HEK293 (cell line): ENCODE results near the gene TRAF1.
A peak's percentile ranks its signal among the peaks of the same experiment; 100 is the strongest.

Source experiments
- CTCF ChIA-PET: fragments of 350-600 bp; formaldehyde crosslinking; extraction: SDS; loops from one replicate; lab custom pipeline; 2021; ENCODE audit warnings: antibody characterized with exemption; lab: Yijun Ruan, JAX
- POLR2A ChIA-PET: fragments of 300-600 bp; formaldehyde crosslinking; extraction: SDS; loops from one replicate; lab custom pipeline; 2020; ENCODE audit warnings: antibody characterized with exemption, inconsistent platforms; lab: Yijun Ruan, JAX
- H3K27ac ChIP-seq: fragments of 200-500 bp; sonication (Bioruptor generic); 2 replicates; pipeline ENCODE4 v1.5.1; 2014; ENCODE audit warnings: low read depth, low read length, control low read depth, inconsistent platforms; ENCODE audit errors: extremely low read depth
- H3K36me3 ChIP-seq, 2 experiments: fragments of 200-500 bp in 1 of 2; sonication (Bioruptor generic) in 1 of 2; 1 replicate in 1 of 2; 2 replicates in 1 of 2; pipeline ENCODE4 v1.5.1; 2014 to 2017; ENCODE audit warnings: inconsistent platforms in 2 of 2, low read length in 2 of 2; ENCODE audit not compliant: control insufficient read depth in 2 of 2, insufficient read depth in 1 of 2
- H3K4me1 ChIP-seq: fragments of 200-500 bp; sonication (Bioruptor generic); 2 replicates; pipeline ENCODE4 v1.5.1; 2014; ENCODE audit warnings: mild to moderate bottlenecking, low read length, inconsistent platforms; ENCODE audit not compliant: control insufficient read depth, insufficient read depth
- H3K4me3 ChIP-seq: 2 replicates; pipeline ENCODE4 v1.5.1; 2011; ENCODE audit warnings: low read depth, mild to moderate bottlenecking, control low read depth, low read length, moderate library complexity
- H3K9me3 ChIP-seq: fragments of 200-500 bp; sonication (Bioruptor generic); 2 replicates; pipeline ENCODE4 v1.5.1; 2014; ENCODE audit warnings: low read depth, low read length, inconsistent platforms; ENCODE audit not compliant: control insufficient read depth, insufficient read depth
- KLF10 ChIP-seq: fragments of 450-650 bp; IDR thresholded peaks from 2 replicates; pipeline ENCODE4 v1.5.1; 2018; ENCODE audit warnings: missing biosample characterization, mild to moderate bottlenecking, missing genetic modification characterization
- MYNN ChIP-seq: fragments of 450-650 bp; formaldehyde crosslinking; IDR thresholded peaks from 2 replicates; pipeline ENCODE4 v1.5.1; 2016; ENCODE audit warnings: missing biosample characterization, missing genetic modification characterization, borderline replicate concordance
- OSR2 ChIP-seq: fragments of 450-650 bp; formaldehyde crosslinking; IDR thresholded peaks from 2 replicates; pipeline ENCODE4 v1.5.1; 2016; ENCODE audit warnings: missing biosample characterization, missing genetic modification characterization
- SP7 ChIP-seq: fragments of 450-650 bp; formaldehyde crosslinking; IDR thresholded peaks from 2 replicates; pipeline ENCODE4 v1.5.1; 2016; ENCODE audit warnings: missing biosample characterization, missing genetic modification characterization
- TRIM28 ChIP-seq: IDR thresholded peaks from 2 replicates; pipeline ENCODE4 v1.6.1; 2011; ENCODE audit warnings: low read length, control low read depth, borderline replicate concordance
- ZBTB7A ChIP-seq: fragments of 450-650 bp; formaldehyde crosslinking; IDR thresholded peaks from 2 replicates; pipeline ENCODE4 v1.5.1; 2016; ENCODE audit warnings: low read depth, missing biosample characterization, missing genetic modification characterization
- ZEB2 ChIP-seq: fragments of 450-650 bp; formaldehyde crosslinking; IDR thresholded peaks from 2 replicates; pipeline ENCODE4 v1.5.1; 2016; ENCODE audit warnings: missing biosample characterization, missing genetic modification characterization
- ZFP41 ChIP-seq: fragments of 450-650 bp; formaldehyde crosslinking; IDR thresholded peaks from 2 replicates; pipeline ENCODE4 v1.5.1; 2016; ENCODE audit warnings: missing biosample characterization, missing genetic modification characterization, borderline replicate concordance
- ZNF10 ChIP-seq: fragments of 450-650 bp; formaldehyde crosslinking; IDR thresholded peaks from 2 replicates; pipeline ENCODE4 v1.5.1; 2017; ENCODE audit warnings: missing biosample characterization, missing genetic modification characterization
- ZNF16 ChIP-seq: fragments of 450-650 bp; formaldehyde crosslinking; IDR thresholded peaks from 2 replicates; pipeline ENCODE4 v1.5.1; 2016; ENCODE audit warnings: low read depth, missing biosample characterization, missing genetic modification characterization
- ZNF169 ChIP-seq: fragments of 450-650 bp; formaldehyde crosslinking; IDR thresholded peaks from 2 replicates; pipeline ENCODE4 v1.5.1; 2016; ENCODE audit warnings: missing biosample characterization, missing genetic modification characterization
- ZNF677 ChIP-seq: fragments of 450-650 bp; IDR thresholded peaks from 2 replicates; pipeline ENCODE4 v1.5.0; 2018; ENCODE audit warnings: missing biosample characterization, mild to moderate bottlenecking, missing genetic modification characterization, moderate library complexity
- ZNF76 ChIP-seq: fragments of 450-650 bp; formaldehyde crosslinking; IDR thresholded peaks from 2 replicates; pipeline ENCODE4; 2016; ENCODE audit warnings: low read depth, missing biosample characterization, missing genetic modification characterization, borderline replicate concordance
- ZNF791 ChIP-seq: fragments of 450-650 bp; formaldehyde crosslinking; IDR thresholded peaks from 2 replicates; pipeline ENCODE4 v1.5.1; 2016; ENCODE audit warnings: missing biosample characterization, missing genetic modification characterization
- TF ChIP-seq, protein P1 (sequence below): fragments of 450-650 bp; formaldehyde crosslinking; conservative IDR thresholded peaks from 2 replicates; pipeline ENCODE4 v1.5.1; 2016; ENCODE audit warnings: low read depth, missing biosample characterization, missing genetic modification characterization
- TF ChIP-seq, protein P2 (sequence below): fragments of 450-650 bp; formaldehyde crosslinking; conservative IDR thresholded peaks from 2 replicates; pipeline ENCODE4 v1.5.1; 2016; ENCODE audit warnings: low read depth, missing biosample characterization, missing genetic modification characterization
- TF ChIP-seq, protein P3 (sequence below): fragments of 450-650 bp; formaldehyde crosslinking; IDR thresholded peaks from 2 replicates; pipeline ENCODE4 v1.5.1; 2016; ENCODE audit warnings: missing biosample characterization, missing genetic modification characterization
- TF ChIP-seq, protein P4 (sequence below): fragments of 450-650 bp; formaldehyde crosslinking; IDR thresholded peaks from 2 replicates; pipeline ENCODE4 v1.5.0; 2017; ENCODE audit warnings: missing biosample characterization, missing genetic modification characterization, borderline replicate concordance
- TF ChIP-seq, protein P5 (sequence below): fragments of 450-650 bp; formaldehyde crosslinking; IDR thresholded peaks from 2 replicates; pipeline ENCODE4 v1.5.1; 2016; ENCODE audit warnings: missing biosample characterization, missing genetic modification characterization

The TRAF1 gene

DNA sequence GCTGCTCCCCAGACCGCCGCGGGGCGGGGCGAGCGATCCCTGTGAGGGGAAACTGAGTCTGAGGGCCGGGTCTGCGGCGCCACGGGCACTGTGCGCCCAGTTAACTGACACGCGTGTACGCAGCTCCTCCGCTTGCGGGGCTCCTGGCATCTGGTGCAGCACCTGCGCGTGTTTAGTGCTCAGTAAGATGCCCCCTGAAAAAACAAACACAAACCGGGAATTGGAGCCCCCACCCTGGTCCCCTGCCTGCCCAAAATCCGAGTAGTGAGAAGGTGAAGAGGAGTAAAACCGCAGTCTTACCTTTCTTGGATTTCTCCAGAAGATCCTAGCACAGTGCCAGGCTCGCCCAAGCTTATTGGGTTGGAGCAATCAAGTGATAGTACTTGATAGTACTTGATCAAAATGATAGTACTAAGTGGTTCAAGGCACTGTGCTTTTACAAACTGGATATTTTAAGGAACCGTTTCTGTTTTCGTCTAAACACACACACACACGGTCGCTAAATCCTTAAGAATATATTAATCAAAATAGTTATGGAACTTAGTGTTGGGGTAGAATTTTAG is 2.7 kb upstream of the TRAF1 start (continued):
- TF ChIP-seq, protein P1, sequence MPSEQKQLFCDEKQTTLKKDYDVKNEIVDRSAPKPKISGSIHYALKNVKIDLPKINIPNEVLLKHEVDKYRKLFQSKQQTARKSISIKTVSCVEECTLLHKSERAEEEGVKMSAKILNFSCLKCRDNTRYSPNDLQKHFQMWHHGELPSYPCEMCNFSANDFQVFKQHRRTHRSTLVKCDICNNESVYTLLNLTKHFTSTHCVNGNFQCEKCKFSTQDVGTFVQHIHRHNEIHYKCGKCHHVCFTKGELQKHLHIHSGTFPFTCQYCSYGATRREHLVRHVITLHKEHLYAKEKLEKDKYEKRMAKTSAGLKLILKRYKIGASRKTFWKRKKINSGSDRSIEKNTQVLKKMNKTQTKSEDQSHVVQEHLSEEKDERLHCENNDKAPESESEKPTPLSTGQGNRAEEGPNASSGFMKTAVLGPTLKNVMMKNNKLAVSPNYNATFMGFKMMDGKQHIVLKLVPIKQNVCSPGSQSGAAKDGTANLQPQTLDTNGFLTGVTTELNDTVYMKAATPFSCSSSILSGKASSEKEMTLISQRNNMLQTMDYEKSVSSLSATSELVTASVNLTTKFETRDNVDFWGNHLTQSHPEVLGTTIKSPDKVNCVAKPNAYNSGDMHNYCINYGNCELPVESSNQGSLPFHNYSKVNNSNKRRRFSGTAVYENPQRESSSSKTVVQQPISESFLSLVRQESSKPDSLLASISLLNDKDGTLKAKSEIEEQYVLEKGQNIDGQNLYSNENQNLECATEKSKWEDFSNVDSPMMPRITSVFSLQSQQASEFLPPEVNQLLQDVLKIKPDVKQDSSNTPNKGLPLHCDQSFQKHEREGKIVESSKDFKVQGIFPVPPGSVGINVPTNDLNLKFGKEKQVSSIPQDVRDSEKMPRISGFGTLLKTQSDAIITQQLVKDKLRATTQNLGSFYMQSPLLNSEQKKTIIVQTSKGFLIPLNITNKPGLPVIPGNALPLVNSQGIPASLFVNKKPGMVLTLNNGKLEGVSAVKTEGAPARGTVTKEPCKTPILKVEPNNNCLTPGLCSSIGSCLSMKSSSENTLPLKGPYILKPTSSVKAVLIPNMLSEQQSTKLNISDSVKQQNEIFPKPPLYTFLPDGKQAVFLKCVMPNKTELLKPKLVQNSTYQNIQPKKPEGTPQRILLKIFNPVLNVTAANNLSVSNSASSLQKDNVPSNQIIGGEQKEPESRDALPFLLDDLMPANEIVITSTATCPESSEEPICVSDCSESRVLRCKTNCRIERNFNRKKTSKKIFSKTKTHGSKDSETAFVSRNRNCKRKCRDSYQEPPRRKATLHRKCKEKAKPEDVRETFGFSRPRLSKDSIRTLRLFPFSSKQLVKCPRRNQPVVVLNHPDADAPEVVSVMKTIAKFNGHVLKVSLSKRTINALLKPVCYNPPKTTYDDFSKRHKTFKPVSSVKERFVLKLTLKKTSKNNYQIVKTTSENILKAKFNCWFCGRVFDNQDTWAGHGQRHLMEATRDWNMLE (tag by site-specific recombination): peak; percentile 56; the same call in 1 of the 2 replicates
- TF ChIP-seq ZNF791 (tag by site-specific recombination) (no peak), ZBTB7A (tag by site-specific recombination) (no peak), SP7 (no peak)
- TF ChIP-seq, protein P2, sequence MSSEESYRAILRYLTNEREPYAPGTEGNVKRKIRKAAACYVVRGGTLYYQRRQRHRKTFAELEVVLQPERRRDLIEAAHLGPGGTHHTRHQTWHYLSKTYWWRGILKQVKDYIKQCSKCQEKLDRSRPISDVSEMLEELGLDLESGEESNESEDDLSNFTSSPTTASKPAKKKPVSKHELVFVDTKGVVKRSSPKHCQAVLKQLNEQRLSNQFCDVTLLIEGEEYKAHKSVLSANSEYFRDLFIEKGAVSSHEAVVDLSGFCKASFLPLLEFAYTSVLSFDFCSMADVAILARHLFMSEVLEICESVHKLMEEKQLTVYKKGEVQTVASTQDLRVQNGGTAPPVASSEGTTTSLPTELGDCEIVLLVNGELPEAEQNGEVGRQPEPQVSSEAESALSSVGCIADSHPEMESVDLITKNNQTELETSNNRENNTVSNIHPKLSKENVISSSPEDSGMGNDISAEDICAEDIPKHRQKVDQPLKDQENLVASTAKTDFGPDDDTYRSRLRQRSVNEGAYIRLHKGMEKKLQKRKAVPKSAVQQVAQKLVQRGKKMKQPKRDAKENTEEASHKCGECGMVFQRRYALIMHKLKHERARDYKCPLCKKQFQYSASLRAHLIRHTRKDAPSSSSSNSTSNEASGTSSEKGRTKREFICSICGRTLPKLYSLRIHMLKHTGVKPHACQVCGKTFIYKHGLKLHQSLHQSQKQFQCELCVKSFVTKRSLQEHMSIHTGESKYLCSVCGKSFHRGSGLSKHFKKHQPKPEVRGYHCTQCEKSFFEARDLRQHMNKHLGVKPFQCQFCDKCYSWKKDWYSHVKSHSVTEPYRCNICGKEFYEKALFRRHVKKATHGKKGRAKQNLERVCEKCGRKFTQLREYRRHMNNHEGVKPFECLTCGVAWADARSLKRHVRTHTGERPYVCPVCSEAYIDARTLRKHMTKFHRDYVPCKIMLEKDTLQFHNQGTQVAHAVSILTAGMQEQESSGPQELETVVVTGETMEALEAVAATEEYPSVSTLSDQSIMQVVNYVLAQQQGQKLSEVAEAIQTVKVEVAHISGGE: peak; percentile 50; the same call in 1 of the 2 replicates

DNA sequence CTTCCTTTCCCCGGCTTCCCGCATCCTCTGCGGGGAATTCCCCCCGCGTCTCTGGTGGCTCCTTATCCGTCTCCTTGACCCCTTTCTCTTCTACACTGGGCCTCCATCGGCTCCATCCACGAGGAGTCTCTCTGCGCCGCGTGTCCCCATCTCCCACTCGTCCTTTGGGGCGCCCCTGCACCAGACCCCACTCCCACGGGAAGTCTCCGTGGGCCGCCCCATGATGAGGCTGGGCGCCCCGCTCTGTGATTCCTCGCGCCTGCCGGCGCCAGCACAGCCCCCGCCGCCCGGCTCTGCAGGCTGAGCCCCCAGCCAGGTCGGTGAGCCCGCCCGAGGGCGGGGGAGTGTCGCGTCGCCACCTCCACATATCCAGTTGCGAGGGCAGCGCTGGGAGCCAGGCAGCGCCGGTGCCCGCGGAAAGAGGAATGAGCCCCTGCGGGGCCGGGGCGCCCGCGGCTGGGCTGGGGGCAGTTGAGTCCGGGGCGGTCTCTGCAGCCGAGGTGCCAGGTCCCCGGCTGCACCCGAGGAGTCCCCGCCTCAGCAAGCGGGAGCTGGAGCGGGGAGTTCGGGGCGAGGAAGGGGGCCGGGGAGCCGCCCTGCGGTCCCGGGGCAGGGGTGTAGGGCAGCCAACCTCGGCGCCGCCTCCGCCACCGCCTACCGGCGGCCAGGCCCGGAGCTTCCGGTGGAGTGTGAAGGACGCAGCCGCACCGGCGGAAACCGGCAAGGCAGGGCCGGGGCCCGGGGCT is 2.1 kb upstream of the TRAF1 start:
- H3K4me3 ChIP-seq: peak overlapping the region; percentile 52
- ChIA-PET CTCF (interaction anchor here (0.8 to 1.2 kb wide), 4 partner anchors 17 to 651 kb away, joined by 3 to 7 read pairs (median 4); no protein-coding TSS in a partner anchor), POLR2A (interaction anchor here (0.9 to 1.4 kb wide), 4 partner anchors 9 to 198 kb away, joined by 3 to 8 read pairs (median 4); partner anchors contain the start of gene FBXW2)
- H3K4me1 ChIP-seq: no peaks in the 10 kb centered on the region
- H3K9me3 ChIP-seq: no peaks in the 10 kb centered on the region
- no peaks in the 10 kb centered on the region for H3K36me3 ChIP-seq
- H3K27ac ChIP-seq: peak overlapping the region; percentile 56; the same call in 1 of the 2 replicates
- TF ChIP-seq ZNF677 (tag by site-specific recombination): no peak
- TF ChIP-seq, protein P3, sequence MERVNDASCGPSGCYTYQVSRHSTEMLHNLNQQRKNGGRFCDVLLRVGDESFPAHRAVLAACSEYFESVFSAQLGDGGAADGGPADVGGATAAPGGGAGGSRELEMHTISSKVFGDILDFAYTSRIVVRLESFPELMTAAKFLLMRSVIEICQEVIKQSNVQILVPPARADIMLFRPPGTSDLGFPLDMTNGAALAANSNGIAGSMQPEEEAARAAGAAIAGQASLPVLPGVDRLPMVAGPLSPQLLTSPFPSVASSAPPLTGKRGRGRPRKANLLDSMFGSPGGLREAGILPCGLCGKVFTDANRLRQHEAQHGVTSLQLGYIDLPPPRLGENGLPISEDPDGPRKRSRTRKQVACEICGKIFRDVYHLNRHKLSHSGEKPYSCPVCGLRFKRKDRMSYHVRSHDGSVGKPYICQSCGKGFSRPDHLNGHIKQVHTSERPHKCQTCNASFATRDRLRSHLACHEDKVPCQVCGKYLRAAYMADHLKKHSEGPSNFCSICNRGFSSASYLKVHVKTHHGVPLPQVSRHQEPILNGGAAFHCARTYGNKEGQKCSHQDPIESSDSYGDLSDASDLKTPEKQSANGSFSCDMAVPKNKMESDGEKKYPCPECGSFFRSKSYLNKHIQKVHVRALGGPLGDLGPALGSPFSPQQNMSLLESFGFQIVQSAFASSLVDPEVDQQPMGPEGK: peak; percentile 44
- TF ChIP-seq ZNF169 (tag by site-specific recombination): no peak
- TF ChIP-seq OSR2: no peak
- TF ChIP-seq ZNF16 (tag by site-specific recombination): no peak
- TF ChIP-seq MYNN (tag by site-specific recombination): no peak
- TF ChIP-seq, protein P4, sequence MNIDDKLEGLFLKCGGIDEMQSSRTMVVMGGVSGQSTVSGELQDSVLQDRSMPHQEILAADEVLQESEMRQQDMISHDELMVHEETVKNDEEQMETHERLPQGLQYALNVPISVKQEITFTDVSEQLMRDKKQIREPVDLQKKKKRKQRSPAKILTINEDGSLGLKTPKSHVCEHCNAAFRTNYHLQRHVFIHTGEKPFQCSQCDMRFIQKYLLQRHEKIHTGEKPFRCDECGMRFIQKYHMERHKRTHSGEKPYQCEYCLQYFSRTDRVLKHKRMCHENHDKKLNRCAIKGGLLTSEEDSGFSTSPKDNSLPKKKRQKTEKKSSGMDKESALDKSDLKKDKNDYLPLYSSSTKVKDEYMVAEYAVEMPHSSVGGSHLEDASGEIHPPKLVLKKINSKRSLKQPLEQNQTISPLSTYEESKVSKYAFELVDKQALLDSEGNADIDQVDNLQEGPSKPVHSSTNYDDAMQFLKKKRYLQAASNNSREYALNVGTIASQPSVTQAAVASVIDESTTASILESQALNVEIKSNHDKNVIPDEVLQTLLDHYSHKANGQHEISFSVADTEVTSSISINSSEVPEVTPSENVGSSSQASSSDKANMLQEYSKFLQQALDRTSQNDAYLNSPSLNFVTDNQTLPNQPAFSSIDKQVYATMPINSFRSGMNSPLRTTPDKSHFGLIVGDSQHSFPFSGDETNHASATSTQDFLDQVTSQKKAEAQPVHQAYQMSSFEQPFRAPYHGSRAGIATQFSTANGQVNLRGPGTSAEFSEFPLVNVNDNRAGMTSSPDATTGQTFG: no peak
- TF ChIP-seq ZEB2: no peak
- no peak for TF ChIP-seq ZFP41 (tag by site-specific recombination)
- TF ChIP-seq SP7: 0 out of 2 replicates have a peak, but pooled peaks have one; percentile 14
- TF ChIP-seq ZNF10 (tag by site-specific recombination): no peak
- TF ChIP-seq ZNF791 (tag by site-specific recombination): no peak
- no peak for TF ChIP-seq TRIM28
- TF ChIP-seq, protein P5, sequence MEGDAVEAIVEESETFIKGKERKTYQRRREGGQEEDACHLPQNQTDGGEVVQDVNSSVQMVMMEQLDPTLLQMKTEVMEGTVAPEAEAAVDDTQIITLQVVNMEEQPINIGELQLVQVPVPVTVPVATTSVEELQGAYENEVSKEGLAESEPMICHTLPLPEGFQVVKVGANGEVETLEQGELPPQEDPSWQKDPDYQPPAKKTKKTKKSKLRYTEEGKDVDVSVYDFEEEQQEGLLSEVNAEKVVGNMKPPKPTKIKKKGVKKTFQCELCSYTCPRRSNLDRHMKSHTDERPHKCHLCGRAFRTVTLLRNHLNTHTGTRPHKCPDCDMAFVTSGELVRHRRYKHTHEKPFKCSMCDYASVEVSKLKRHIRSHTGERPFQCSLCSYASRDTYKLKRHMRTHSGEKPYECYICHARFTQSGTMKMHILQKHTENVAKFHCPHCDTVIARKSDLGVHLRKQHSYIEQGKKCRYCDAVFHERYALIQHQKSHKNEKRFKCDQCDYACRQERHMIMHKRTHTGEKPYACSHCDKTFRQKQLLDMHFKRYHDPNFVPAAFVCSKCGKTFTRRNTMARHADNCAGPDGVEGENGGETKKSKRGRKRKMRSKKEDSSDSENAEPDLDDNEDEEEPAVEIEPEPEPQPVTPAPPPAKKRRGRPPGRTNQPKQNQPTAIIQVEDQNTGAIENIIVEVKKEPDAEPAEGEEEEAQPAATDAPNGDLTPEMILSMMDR (tag by site-specific recombination): 0 out of 2 replicates have a peak, but pooled peaks have one; percentile 7
- TF ChIP-seq ZNF76 (tag by site-specific recombination): peak; percentile 48; the same call in 1 of the 2 replicates
- no peak for TF ChIP-seq KLF10
